GM19397 (cell line): ENCODE measurements around the gene NCOA3.
"Not testable (repeated sequence)": the region's sequence is repeated elsewhere in the genome, so short reads cannot be mapped to it uniquely, and the experiment has no call there.

Experiments
- ATAC-seq: cut with Tn5 transposase; IDR thresholded peaks from one replicate; pipeline ENCODE4 v1.9.1; 2021; ENCODE audit warnings: mild to moderate bottlenecking, moderate library complexity; ENCODE audit not compliant: unreplicated experiment

NCOA3 gene

GRCh38 chr20:47468290-47469050 is 33.2 kb upstream of the NCOA3 start:
- ATAC-seq: peak; percentile 54

- no peak for ATAC-seq
Measured at GRCh38 chr20:47475419-47476044, 26.2 kb upstream of the NCOA3 start.

- no peak for ATAC-seq
Measured at GRCh38 chr20:47476452-47476851, 25.2 kb upstream of the NCOA3 start.

- ATAC-seq: no peak
Measured at GRCh38 chr20:47479093-47479492, 22.6 kb upstream of the NCOA3 start.

DNA sequence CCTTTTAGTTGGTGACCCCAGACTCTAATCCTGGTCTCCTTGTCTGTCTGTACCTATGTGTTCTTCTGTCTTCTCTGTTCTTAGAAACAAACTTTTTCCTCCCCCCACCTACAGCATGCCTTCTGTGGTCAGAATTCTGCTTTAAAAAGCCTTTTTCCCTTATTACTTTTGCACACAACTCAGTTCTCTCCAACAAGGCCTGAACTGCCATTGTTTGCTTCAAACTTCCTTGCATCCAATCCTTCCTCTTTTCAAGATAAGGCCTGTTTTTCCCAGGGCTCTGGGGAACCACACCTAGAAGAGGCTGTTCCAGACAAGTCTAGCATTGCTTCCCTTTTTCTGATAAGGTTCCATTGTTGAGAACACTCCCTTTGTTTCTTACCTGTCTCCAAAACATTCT is 22.2 kb upstream of the NCOA3 start:
- ATAC-seq: no peak

DNA sequence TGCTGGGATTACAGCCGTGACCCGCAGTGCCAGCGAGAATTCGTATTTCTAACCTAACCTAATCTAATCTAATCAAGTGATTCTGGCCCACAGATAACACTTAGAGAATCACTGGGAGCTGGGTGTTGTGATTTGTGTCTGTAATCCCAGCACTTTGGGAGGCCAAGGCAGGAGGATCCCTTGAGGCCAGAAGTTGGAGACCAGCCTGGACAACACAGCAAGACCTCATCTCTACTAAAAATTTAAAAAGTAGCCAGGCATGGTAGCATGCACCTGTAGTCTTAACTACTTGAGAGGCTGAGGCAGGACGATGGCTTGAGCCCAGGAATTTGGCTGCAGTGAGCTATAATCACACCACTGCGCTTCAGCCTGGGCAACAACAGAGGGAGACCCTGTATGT is 21.4 kb upstream of the NCOA3 start:
- no peak for ATAC-seq

- no peak for ATAC-seq
Measured at GRCh38 chr20:47480705-47481104, 21.0 kb upstream of the NCOA3 start.

- no peak for ATAC-seq
Measured at GRCh38 chr20:47481330-47482216, 20.1 kb upstream of the NCOA3 start.

GRCh38 chr20:47482705-47483104 is 19.0 kb upstream of the NCOA3 start:
- ATAC-seq: no peak

GRCh38 chr20:47484303-47484702 is 17.4 kb upstream of the NCOA3 start:
- ATAC-seq: no peak

DNA sequence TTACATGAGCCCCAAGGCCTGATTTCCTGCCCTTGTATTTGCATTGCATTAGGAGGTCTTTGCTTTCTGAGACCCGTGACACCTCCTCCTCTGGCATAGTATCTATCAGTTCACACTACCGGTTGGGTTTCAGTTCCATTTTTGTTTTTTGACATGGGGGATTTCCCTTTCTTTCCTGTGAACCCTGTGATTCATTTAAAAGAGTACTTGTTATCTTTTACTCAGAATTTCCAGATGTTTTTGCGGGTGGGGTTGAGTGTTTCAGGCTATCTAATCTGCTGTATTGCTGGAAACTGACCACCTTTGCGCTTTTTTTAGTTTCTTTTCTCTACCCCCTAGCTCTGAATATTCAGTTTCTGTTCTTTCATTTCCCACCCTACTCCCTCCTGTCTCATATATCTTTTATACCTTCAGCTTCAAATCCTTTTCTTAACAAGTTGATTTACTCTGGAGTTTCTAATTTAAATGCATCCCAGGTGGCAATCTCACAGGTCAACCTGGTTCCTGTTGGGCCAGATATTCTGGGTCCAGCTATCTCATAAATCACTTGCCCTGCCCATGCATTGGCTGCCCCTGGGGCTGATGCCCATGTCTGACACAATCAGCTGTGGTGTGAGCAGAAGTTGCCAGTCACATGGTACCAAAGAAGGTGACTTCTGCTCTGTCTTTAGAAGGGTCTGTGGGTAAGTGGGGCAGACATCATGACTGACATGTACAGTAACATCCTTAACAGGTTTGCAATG is 14.3 kb upstream of the NCOA3 start:
- ATAC-seq: peak; percentile 68

DNA sequence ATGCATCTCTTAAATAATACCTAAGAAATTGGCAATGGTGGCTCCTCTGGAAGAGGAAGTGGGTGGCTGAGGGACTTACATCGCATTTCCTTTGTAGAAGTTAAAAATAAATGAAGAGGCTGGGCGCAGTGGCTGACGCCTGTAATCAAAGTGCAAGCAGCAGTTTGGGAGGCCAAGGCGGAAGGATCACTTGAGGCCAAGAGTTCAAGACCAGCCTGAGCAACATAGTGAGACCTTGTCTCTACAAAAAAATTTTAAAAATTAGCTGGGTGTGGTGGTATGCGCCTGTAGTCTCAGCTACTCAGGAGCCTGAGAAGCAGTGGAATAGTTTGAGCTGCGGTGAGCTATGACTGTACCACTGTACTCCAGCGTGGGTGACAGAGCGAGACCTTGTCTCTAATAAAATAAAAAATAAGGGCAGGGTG is 12.2 kb upstream of the NCOA3 start:
- no peak for ATAC-seq

- no peak for ATAC-seq
Measured at GRCh38 chr20:47490795-47491194, 10.9 kb upstream of the NCOA3 start.

DNA sequence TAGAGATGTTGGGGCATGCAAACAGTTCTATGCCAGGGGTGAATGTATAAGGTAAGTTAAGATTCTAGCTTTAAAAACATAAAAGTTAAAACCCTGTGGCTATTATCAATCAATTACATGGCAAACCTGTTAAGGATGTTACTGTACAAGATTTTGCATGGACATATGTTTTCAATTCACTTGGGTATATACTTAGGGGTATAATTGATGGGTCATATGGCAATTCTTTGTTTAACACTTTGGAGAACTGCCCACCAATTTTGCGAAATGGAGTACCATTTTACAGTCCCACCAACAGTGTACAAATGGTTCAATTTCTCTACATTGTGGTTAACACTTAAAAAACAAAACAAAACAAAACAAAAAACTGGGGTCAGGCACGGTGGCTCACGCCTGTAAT is 9.4 kb upstream of the NCOA3 start:
- ATAC-seq: no peak

- ATAC-seq: no peak
Measured at GRCh38 chr20:47493175-47493962, 8.3 kb upstream of the NCOA3 start.

GRCh38 chr20:47493963-47494293 is 7.8 kb upstream of the NCOA3 start:
- ATAC-seq: no peak

GRCh38 chr20:47494606-47495005 is 7.1 kb upstream of the NCOA3 start:
- ATAC-seq: not testable (repeated sequence)

GRCh38 chr20:47496118-47496517 is 5.6 kb upstream of the NCOA3 start:
- no peak for ATAC-seq

DNA sequence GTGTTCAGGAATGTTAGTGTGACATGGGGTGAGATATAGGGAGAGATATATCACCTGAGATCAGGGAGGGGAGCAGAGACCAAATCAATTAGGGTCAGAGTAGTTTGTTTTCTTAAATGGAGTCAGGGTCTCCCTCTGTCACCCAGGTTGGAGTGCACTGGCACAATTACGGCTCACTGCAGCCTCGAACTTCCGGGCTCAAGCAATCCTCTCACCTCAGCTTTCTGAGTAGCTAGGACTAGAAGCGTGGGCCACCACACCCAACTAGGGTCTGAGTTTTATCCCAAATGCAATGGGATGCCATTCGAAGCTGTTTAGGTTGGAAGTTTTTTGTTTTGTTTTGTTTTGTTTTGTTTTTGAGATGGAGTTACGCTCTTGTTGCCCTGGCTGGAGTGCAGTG is 3.1 kb upstream of the NCOA3 start:
- no peak for ATAC-seq

DNA sequence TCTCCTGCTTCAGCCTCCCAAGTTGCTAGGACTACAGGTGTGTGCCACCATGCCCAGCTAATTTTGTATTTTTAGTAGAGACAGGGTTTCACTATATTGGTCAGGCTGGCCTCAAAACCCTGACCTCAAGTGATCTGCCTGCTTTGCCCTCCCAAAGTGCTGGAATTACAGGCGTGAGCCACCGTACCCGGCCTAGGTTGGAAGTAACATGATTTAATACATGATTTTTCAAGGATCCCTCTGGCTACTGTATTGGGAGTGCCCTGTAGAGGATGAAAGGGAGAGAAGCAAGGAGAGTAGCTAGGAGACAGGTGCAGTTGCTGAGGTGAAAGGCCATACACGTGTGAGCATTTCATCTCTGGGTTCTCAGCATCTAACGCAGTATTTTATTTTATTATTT is 2.6 kb upstream of the NCOA3 start:
- ATAC-seq: no peak
